HG02870 (cell line): ENCODE results near the gene SORCS2.

ENCODE experiments used
- ATAC-seq: cut with Tn5 transposase; IDR thresholded peaks from one replicate; pipeline ENCODE4 v1.9.1; 2021; ENCODE audit warnings: mild to moderate bottlenecking, moderate library complexity; ENCODE audit not compliant: unreplicated experiment

The SORCS2 gene

DNA sequence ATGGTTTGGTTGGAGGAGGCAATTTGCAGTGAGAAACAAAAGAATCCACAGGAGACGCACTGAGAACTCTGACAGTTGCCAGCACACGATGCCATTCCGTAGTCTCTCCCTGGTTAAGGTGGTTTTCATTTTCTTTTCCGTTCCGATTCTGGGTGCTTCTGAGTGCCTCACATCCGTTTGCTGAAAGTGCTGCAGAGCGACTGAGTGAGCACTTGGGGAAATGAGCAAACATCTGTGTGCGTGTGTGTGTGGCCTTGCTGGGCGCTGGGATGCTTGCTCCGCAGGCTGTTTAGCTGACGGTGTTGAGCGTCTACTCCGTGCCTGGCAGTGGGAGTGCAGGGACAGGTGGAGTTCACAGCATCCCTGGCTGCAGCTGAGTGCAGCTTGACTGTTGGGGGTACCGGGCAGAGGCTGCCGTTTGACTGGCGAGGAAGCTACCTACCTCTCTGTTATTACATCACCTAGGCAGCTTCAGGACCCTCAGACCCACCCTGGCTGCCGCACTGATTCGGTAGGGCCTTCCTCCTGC, 49.3 kb downstream of the SORCS2 start:
- ATAC-seq: no peak

DNA sequence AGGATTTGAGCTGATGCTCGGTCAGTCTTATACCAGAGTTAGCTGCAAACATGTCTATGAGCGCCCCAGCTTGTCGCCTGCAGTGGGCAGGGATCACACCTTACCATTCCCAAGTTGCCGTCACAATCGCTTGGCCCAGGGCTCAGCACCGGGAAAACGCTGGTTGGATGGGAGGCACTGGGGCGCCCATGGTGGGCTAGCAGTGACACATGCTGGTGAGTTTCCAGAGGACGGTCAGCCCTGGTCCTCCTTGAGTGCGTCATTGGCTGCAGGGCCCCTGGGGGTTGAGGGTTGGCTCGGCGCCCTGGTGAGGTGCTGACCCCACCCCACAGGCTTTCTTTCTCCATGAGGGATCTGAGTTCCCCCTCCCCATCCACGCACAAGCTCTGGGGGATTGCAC, 50.4 kb downstream of the SORCS2 start:
- ATAC-seq: no peak

DNA sequence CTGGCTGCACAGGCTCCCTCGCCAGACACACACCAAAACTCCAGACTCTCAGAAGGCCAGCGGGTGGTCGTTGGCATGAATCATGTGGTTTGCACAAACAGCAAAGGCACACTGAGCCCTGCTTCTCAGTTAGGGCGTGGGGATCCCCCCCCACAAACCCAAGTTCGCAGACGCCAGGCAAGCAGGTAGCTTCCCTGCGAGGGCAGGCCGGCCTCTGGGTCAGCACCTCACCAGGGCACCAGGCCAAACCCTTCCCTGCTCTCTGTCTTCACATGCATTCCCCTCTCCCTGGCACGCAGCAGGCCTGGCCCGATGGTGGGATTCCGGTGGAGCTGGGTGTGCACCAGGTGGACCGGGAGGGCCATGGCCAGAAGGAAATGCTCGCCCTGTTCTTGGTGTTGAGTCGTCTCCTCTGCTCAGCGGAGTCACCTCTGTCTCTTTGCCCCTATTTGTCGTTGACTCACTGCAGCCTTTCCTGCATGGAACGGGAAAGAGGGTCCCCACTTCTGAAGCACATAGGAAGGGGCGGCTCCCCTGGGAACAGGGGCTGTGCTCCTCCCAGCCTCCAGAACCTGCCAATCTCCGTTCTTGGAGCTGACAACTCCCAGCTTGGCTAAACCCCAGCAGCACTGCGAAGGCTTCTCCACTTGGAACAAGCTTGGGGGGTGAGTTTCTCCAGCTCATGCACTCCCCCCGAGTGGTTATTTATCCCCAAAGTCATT, 51.4 kb downstream of the SORCS2 start:
- ATAC-seq: no peak

DNA sequence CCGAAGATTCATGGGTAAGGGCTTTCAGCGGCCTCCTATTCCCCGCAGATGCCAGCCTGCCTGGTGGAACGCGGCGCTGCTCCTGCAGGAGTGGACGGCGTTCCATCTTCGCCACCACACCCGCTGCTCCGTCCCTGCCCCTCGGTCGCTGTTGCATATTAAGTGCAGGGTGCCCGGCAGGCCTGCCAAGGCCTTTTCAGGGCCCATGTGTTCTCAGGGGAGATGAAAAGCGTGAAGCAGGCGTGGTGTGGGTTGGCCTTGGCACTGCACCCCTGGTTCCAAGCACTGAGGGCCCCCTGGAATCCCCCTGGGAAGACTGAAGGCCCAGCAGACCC, 52.0 kb downstream of the SORCS2 start:
- no peak for ATAC-seq

DNA sequence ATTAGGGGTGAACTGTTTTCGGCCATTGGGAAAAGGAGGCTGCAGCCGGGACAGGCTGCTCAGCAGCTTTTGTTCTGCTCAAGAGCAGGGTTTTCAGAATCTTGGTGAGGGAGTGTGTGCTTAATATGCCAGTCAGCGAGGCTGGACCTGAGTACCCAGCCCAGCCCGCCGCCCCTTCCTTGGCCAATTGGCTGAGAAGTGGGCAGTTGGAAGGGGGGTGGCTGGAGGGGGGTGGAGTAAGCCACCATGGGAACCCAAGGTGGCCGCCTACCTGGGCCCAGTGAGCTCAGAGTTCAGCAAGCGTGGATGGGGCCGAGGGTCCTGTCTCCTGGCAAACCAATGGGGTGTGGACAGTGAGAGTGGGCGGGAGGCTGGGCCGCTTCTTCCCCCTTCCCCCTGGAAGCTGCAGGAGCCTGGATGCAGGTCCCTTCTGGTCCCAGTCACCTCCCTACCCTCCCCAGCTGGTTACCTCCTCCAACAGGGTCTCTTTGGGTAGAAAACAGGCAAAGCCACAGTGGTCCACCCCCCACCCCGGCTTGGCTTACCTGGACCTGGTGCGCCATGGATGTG, 52.5 kb downstream of the SORCS2 start:
- no peak for ATAC-seq

DNA sequence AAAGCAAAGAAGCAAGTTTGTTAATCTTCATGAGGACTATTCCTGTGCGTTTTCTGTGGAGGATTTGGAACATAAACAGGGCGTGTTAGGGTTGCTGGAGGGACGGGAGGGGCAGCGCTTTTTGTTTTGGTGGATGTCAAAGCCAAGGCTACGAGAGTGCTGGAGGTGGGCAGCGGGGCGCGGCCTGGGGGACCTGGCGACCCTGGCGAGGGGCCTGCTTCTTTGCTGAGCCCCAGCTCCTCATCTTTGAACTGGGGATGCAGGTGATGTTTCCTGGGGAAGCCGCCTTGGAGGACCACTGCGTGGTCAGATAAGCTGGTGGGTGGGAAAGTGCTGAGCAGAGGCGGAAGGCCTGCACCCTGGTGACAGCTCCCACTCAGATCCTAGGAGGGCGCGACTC, 55.2 kb downstream of the SORCS2 start:
- ATAC-seq: no peak

DNA sequence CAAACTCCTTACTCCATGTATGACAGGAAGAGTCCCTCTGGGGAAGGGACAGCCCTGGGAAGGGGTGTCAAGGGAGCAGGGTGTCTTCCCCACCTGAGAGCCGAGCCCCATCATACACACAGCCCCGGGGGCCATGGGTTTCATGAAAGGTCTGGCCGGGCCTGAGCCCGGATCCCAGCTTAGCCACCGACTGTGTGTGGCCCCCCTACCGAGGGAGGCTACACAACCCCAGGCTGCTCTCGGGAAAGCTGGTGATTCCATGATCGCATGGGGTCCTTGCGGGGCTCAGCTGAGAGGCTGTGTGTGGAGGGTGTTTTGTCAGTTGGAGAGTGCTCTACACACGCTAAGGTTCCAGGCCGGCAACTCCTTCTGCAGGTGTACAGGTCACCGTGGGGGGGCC, 55.6 kb downstream of the SORCS2 start:
- no peak for ATAC-seq

DNA sequence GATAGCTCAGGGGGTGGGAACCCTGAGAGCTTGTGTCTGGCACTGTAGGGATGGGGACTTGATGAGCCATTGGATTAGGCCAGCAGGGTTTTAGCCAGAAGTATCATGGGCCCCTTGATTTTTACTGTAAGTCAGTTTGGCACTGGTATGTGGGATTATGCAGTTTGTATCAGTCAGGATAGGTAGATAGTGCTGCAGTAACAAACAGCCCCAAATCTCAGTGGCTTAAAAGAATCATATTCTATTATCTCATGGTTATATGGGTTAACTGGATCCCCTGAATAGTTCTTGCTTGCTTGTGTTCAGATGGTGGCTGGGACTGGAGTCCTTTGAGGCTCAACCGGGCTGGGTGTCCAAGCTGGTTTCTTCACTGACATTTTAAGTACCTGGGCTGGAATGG, 56.5 kb downstream of the SORCS2 start:
- no peak for ATAC-seq

DNA sequence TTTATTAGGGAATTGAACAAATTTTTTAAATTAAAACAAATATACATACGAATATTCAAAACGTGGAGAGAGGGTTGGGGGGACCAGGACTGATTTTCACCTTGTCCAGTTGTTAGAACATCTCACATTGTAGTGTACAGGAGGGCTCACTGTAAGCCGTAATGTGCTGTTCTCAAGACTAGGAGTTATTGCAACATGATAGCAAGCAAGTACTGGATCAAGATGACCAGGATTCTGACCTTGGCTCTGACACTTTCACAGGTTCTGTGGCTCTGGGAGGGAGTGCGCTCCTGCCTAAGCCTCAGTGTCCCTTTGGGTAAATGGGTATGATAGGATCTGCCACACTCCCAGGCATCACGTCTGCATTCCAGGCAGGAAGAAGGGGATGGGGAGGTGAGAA, 59.0 kb downstream of the SORCS2 start:
- ATAC-seq: no peak

DNA sequence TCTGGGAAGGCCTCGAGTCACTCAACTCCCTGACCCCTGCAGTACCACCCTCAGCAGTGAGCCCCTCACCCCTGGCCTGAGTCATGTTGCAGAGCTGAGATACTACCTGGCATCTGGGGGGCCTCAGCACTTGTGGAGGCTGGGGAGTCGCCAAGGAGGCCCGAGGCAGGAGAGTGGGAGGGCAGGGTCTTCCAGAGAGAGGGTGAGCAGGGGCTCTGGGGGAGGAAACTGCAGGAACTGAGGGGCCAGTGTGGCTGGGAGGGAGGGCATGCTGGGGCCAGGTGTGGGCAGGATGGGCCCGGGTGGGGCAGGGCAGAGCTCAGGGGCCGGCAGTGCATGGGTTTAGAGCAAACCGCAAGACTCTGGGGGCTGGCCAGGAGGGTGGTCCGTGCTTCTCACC, 59.7 kb downstream of the SORCS2 start:
- ATAC-seq: no peak

DNA sequence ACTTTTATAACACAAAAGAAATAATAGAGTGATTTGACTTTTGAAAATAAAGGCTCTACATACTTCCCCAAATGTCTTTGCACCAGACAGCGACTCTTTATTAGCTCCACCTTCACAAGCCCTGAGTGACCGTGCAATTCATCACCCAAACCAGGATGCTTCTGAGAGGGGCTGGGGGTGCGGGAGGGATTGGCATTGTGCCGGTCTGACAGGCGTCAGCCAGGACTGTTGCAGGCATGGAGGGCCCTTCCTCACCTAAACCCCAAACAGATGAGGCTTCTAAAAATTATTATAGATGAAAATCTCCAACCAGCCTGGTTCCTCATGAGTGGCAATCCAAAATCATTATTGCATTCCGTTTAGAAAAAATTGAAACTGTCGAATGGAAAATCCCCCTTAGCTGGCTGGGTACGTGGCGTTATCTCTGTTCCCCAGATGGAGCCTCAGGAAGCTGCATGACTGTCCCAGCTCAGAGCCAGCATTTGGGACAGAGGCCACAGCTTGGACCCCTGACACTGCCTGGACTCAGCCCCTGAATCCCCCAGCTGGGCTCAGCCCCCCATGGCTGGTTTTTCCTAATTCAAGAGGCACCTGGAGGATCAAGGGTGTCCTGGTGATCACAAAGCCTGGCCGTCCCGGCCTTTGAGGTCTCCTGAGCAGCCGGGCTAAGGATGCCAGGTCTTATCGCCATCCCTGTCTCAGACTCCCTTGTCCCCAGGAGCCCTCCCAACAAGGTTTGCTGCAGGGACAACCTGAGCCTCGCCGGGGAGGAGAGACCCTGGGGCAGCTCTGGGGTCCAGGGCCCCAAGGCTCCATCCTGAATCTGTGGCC, 60.4 kb downstream of the SORCS2 start:
- no peak for ATAC-seq

DNA sequence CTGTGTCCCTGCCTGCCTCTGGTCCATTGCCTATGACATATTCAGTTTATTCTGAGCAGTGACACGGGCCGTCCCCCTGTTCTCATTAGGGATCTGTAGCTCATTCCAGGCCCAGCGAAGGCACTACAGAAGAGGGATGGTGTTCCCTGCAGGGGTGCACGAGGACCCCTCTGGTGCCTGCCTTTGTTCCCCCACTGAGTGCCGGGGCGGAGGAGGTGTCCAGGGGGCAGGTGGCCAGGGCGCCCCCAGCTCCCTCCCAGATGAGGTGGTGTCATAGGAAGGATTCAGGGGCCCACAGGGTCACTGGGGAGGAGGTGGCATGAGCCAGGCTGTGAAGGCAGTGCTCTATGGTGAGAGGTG, 61.0 kb downstream of the SORCS2 start:
- no peak for ATAC-seq

DNA sequence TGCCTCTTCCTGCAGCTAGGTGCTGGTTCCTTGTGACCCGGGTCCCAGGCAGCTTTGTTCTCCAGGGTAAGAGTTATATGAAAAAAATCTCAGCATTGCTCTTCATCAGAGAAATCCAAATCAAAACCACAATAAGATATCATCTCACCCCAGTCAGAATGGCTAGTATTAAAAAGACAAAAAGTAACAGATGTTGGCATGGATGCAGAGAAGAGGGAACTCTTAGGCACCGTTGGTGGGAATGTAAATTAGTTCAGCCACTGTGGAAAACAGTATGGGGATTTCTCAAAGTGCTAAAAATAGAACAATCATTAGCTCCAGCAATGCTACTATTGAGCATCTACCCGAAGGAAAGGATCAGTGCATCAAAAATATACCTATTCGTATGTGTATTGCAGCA, 61.5 kb downstream of the SORCS2 start:
- no peak for ATAC-seq

DNA sequence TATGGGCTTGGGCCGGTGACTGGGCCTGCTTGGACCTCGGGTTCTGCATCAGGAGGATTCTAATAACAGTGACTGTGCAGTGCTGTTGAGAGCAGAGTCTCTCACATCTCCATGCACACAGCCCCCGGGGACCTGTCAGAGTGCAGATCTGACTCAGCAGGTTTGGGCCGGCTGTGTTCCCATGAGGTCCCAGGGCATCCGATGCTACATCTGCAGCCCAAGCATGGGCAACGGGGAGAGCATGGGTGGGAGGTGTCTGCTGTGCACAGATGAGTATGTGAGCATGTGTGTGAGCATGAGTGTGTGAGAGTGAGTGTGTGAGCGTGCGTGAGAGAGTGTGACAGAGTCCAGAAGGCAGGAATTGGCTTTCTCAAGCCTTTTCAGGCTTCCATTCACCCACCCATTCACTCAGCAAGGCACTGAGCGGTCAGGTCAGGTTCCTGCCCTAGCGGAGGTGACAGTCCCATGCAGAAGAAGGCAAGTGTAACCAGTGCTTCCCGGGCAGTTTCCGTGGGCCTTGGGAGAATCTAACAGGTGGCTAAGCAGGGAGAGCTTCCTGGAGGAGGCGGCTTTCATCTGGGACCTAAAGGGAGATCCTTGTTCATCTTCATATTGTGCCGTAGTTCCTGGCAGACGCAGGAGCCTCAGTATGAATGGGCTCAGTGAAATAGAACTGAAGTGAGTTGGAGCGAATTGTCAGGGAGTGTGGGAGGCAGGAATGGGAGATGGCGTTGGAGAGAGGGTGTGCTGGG, 62.6 kb downstream of the SORCS2 start:
- ATAC-seq: peak; percentile 68

DNA sequence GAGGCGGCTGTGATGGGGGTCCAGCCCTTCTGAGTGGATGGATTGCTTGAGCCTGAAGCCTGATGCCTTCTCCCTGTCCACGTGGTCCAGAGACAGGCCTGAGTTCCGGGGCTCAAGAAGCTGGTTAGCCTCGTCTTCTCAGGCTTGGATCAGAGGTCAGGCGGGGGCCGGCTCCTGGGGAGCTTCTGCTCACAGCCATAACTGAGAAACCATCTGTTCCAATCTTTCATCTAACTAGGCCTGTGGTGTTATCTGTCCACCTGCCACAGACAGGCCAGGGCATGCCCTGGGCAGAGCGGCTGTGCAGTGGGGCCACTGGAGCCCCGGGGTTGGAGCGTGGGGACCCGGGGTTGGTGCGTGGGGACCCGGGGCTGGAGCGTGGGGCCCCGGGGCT, 63.1 kb downstream of the SORCS2 start:
- ATAC-seq: no peak

DNA sequence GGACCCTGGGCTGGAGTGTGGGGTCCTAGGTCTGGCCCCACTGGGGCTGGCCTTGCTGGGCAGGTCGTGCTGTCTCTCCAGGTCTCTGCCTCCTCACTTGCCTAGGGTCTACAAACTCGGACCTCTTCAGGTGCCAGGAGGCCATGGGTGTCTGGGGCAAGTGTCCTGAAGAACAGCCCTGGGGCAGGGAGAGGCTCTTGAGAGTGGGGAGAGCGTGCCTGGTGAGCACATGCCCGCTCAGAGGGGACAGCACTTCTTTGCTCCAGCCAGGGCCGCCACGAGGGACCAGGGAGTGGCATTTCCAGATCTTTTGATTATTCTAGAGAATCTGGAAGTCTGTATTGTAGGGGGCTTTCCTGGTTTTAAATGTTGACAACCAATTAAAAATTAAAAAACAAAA, 63.7 kb downstream of the SORCS2 start:
- ATAC-seq: no peak

DNA sequence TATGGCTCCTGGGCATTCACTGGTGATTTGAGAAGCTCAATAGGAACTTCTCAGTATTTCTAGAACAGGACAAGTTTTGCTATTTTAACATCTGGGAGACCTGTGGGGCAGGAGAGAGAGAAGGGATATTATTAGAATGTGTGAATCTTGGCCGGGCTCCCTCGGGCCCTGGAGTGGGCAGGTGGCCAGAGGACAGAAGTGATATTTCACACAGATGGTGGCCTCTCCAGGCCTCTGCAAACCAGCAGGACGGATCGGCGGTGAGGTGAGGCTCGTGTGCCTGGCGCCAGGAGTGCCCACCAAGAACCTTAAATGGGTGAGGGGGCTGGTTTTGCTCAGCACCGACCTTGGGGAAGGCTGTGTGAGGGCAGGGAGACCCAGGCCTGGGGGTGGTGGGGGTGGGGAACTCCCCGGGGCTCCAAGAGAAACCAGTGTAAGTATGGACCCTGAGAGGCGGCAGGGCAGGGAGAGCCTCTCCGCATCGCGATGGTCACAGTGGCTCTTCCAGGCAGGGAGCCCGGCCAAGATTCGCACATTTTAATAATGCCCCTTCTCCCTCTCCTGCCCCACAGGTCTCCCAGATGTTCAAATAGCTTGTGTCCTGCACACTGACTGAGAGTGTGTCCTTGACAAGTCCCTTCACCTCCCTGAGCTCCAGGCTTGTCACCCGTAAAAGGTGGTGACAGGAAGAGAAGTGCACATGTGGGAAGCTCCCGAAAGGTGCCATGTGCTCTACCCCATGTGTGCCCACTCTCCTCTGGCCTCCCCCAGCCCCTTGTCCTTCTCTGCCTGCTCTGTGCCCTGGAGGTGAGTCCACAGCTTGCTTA, 64.9 kb downstream of the SORCS2 start:
- no peak for ATAC-seq

DNA sequence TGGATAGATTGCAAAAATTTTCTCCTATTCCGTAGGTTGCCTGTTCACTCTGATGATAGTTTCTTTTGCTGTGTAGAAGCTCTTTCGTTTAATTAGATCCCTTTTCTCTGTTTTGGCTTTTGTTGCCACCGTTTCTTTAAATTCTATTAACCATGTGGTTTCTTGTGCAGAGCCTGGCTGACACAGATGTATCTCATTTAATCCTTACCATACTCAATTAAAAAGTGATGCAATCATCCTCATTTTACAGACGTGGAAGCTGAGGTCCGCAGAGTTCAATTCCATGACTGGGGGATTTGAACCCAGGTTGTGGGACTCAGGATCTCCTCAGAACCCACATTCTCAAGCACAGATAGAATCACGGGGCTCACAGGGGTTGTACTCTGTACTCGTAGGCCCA, 66.7 kb downstream of the SORCS2 start:
- no peak for ATAC-seq

DNA sequence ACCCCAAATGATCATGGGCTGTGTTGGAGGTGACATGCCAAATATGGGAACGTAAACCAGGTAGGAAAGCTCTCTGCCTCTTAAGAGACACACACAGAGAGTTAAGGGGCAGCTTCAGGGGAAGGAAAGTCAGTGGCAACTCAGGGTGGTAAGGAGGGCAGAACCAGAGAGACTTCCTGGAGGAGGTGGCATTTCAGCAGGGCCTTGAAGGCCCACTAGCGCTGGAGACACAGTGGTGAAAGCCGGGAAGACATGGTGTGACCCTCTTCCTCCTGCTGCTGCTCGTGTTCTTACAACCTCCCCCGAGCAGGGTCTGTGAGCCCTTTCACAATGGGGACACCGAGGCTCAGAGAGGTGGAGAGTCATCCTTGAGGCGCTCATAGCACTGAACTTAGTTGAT, 68.2 kb downstream of the SORCS2 start:
- no peak for ATAC-seq

DNA sequence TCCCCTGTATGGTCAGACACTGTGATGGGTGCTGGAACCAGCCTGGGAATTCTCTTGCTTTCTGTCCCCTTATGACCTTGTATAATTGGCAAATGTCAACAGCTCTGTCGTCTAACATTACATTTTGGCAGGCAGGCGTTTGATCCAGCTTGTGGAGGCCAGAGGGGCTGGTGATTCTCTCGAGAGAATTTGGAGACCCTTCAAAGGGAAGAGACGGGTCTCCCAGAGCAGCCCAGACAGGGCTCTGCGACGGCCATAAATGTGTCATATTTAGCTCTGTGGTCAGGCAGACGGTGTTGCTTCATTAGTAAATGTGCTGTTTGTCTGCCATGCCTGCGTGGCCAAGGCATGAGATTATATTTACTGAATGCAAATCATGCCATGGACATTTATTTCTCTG, 68.7 kb downstream of the SORCS2 start:
- no peak for ATAC-seq

DNA sequence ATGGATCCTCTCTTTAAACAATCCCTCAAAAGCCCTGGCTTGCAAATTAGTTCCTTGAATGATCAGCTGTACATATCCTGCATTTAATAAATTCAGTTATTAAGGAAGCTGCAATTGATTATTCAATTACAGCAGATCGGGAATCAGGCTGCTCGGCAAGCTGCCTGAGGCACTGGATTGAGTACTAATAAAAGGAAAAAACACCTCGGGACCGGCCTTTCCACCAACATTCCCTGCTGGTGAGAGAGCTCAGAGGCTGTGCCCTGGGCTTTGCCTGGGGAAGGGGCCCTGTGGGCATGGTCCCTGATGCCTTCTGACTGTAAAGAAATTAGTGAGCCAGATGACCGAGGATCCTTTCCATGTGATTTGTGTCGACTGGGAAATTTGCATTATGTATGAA, 69.2 kb downstream of the SORCS2 start:
- no peak for ATAC-seq
